Suppressor macrophage treated with lipopolysaccharide for 1 hour (primary cell): Measurements from ENCODE around the gene IFNL3.
"Not testable (repeated sequence)": the region's sequence is repeated elsewhere in the genome, so short reads cannot be mapped to it uniquely, and the experiment has no call there.

ENCODE experiments used
- DNase-seq, 3 donors: peaks; one replicate each; pipeline ENCODE4 v3.0.0-alpha.2; 2020 to 2022

IFNL3 gene

DNA sequence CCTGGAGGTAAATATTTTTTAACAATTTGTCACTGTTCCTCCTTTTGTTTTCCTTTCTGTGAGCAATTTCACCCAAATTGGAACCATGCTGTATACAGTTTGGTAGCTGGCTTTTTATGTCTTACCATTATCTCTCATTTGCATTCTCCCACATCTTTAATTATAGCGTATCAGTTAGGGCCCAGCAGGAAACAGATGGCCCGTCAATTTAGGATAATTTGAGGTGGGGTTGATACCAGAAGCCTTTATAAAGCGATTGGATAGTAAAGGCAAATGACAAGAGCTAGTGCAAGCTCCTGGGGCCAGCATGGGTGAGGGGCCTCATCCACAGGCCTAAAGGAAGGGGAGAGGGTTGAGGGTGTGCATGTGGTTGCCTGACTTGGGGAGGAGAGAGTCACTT, 7.7 kb upstream of the IFNL3 start:
- no peak for DNase-seq

DNA sequence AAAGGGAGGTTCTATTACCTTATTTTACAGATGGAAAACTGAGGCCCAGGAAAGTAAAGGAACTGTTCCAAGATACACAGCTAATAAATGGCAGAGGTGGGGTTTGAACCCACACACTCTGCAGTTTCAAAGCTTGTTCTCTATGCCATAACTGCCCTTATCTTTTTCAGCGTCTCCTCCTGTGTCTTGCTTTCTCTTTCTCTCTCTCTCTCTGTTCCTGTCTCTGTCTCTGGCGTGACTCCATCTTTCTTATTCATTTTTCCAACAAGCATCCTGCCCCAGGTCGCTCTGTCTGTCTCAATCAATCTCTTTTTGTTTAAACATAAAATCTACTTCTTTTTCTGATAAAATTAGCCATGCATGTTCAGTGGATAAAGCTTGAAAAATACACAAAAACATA, 7.0 kb upstream of the IFNL3 start:
- DNase-seq: no peak

DNA sequence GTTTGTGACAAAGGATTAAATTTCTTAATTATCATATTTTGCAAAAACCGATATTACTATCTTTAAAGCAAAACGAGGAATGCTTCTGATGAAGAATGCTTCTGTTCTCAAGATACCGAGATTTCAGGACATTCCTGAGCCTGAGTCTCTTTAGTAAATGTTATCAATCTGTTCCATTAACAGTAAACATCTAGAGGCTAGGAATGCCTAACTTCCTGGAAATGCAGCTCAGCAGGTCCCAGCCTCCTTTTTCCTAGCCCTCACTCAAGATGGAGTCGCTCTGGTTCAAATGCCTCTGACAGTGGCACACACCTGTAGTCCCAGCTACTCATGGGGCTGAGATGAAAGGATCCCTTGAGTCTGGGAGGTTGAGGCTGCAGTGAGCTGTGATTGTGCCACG, 6.3 kb upstream of the IFNL3 start:
- no peak for DNase-seq

GRCh38 chr19:39248806-39249205, 4.0 kb upstream of the IFNL3 start, which contains the start of gene IFNL4:
Gene IFNL4 (minus strand): TSS chr19:39248856.
- no peak for DNase-seq

DNA sequence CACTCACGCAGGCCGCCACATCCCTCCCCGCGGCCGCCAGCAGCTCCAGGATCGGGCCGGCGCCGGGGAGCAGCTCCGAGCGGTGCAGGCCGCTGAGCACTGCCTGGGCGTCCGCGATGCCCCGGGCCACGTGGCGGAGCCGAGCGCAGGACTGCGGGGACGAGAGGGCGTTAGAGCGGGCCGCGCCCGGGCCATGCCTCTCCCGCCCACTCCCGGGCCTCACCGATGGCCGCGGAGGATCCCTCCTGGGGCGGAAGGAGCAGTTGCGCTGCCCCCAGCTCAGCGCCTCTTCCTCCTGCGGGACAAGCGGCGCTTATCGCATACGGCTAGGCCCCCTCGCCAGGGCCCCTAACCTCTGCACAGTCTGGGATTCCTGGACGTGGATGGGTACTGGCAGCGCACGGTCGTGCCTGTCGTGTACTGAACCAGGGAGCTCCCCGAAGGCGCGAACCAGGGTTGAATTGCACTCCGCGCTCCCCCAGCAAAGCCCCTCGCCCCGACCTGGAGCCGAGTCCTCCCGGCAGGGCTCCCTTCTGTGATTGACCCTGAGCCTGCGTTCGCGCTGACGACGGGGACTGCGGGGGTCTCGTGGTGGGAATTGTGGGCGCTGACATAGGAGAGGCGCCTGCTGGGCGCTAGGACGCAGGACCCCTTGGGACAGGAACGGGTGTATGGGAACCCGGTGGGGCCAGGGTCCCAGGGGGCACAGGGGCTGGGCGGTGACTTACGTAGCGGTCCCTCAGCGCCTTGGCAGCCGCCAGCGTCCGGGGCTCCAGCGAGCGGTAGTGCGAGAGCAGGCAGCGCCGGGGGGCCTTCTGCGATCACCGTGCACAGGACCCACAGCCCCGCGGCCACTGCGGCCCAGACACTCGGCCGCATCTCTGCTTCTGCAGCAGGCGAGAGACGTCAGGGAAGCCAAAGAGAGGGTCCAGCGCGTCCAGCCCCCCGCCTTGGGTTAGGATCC, 3.2 kb upstream of the IFNL3 start:
- DNase-seq: peak in 2 of 3 donors; percentile 30 to 42

- peak in 1 of 3 donors; percentile 11 for DNase-seq
These were observed 2.3 kb upstream of the IFNL3 start for GRCh38 chr19:39246951-39247669.

DNA sequence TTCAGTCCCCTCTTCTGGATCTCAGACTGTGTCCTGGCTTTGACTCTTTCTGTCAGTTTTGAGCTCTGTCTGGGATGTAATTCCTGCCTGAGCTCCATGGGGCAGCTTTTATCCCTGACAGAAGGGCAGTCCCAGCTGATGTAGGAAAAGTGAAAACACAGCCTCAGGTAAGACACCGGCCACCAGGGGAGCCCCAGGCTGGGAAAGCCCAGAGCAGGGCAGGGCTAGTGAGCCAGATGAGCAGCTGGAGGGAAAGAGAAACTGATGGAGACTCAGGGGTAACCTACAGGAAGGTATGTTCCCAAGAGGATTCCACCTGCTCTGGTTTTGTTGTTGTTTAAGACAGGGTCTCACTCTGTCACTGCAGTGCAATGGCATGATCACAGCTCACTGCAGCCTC, 360 bp upstream of the IFNL3 start:
- DNase-seq: not testable (repeated sequence)

- not testable (repeated sequence) for DNase-seq
These were observed 1.1 kb downstream of the IFNL3 start for GRCh38 chr19:39243741-39244140.

DNA sequence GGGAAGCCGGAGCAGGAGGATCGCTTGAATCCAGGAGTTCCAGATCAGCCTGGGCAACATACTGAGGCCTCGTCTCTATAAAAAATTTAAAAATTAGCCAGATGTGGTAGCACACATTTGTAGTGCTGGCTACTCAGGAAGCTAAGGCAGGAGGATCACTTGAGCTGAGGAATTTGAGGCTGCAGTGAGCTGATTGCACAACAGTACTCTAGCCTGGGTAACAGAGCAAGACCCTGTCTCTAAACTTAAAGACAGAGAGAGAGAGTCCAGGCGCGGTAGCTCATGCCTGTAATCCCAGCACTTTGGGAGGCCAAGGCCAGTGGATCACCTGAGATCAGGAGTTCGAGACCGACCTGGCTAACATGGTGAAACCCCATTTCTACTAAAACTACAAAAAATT, 4.4 kb downstream of the IFNL3 start:
- no peak for DNase-seq

- no peak for DNase-seq
These were observed 5.9 kb downstream of the IFNL3 start for GRCh38 chr19:39238944-39239343.

GRCh38 chr19:39238209-39238608, 6.6 kb downstream of the IFNL3 start:
- DNase-seq: no peak

DNA sequence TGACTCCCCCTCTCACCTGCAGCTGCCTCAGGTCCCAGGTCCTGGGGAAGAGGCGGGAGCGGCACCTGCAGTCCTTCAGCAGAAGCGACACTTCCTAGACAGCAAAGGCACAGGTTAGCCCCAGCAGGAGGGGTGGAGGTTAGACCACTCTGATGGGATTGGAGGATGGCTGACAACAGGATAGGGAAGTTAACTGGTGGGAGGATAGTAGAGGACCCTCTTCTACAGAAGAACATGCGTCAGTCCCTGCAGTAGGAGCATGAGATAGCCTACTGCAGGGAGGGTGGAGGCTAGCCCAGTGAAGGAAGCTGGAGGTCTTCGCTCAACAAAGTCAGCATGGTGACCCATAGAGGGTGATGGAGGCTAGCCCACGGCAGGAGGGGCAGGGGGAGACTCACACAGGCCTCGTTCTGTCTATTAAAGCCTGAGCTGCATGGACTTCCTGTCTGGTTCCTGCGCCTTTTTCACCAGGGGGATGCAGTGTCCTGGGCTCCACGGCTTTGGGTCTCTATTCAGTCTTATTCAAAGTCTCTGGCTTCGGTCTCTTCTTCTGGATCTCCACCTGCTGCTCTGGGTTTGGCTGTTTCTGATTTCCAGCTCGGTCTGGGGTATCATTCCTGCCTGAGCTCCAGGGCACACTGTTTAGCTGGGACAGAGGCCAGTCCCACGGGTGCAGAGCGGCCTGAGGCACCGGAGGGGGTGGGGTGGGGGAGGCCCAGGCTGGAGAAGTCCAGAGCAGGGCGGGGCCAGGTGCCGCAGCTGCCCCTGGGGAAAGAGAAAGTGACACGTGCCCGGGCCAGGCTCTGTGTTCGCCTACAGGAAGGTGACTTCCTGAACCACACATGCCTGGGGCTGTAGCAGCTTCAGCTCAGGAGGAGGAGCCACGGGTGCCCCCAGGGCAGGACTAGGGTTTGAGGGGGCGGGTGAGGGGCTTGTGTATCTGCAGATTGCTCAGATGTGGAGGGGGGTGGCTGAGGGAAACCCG, 7.3 kb downstream of the IFNL3 start:
- DNase-seq: peak in 2 of 3 donors; percentile 23 to 35

GRCh38 chr19:39236527-39236926, 8.3 kb downstream of the IFNL3 start:
- no peak for DNase-seq

GRCh38 chr19:39232708-39233107, 12.1 kb downstream of the IFNL3 start:
- DNase-seq: no peak

DNA sequence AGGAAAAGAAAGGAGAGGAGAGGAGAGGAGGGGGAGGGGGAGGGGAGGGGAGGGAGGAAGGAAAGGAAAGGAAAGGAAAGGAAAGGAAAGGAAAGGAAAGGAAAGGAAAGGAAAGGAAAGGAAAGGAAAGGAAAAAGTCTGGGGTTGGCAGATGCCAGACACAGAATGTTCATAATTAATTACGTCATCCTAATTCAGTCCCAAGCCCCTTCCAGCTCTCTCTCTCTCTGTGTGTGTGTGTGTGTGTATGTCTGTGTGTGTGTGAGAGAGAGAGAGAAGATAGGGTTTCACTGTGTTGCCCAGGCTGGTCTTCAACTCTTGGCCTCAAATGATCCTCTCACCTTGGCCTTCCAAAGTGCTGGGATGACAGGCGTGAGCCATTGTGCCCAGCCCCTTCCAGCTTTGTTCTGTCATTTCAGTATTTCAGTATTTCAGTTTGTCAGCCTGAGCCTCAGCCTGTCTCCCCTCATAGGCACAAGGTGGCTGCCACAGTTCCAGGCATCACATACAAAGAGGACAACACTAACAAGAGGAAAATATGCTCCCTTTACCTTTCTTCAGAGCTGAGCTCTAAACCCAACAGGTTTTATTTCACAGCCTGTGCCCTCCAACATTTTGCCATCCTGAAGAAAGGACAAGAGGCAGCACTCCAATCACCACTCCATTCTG, 14.6 kb downstream of the IFNL3 start:
- no peak for DNase-seq

- DNase-seq: no peak
These were observed 19.9 kb downstream of the IFNL3 start for GRCh38 chr19:39224910-39225309.

- DNase-seq: peak; percentile 55 to 72 (median 58)
These were observed 21.0 kb downstream of the IFNL3 start for GRCh38 chr19:39223703-39224279.

GRCh38 chr19:39219108-39219507, 25.7 kb downstream of the IFNL3 start:
- DNase-seq: not testable (repeated sequence)

DNA sequence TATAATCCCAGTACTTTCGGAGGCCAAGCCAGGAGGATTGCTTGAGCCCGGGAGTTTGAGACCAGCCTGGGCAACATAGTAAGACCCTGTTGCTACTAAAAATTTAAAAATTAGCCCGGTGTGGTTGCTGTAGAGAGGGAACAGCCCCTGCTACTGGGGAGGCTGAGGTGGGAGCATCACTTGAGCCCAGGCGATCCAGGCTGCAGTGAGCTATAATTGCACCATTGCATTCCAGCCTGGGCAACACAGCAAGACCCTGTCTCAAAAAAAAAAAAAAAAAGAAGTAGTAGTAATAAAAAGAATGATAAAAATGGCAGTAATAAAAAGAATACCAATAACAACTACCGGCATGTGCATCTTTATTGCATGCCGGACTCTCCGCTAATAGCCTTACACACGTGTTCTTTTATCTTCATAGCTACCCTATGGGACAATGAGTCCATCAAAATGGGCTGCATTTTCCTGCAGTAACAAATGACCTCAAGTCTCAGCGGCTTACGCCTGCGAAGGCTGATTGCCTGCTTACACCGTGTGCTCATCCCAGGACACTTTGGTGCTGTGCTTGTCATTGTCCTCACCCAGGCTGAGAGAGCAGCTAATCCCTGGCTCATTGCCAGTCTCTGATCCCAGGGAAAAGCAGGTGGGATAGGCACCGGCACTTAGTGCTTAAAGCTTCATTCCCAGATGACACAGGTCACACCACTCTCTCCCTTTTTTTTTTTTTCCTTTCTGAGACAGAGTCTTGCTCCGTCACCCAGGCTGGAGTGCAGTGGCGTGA, 26.4 kb downstream of the IFNL3 start:
- no peak for DNase-seq

DNA sequence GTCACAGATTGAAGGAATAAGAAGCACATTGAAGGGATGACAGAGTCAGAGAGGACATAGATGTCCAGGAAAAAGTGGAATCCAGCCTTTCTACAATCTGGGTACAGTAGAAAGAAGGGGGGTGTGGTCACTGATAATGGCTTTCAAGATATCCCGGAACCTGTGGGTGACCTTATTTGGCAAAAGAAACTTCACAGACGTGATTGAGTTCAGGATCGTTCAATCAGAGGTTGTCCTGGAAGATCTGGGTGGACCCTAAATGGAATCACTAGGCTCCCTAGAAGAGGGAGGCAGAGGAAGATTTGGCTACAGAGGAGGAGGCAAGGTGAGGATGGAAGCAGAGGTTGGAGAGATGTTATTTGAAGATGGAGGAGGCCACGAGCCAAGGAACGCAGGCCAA, 27.7 kb downstream of the IFNL3 start:
- no peak for DNase-seq

GRCh38 chr19:39215323-39215722, 29.5 kb downstream of the IFNL3 start:
- not testable (repeated sequence) for DNase-seq
